HG03457 (cell line): Measurements from ENCODE around the gene BICDL1.

Experiments used
- ATAC-seq: cut with Tn5 transposase; IDR thresholded peaks from one replicate; pipeline ENCODE4 v1.9.1; 2021; ENCODE audit warnings: moderate number of reproducible peaks; ENCODE audit not compliant: unreplicated experiment

Gene BICDL1

DNA sequence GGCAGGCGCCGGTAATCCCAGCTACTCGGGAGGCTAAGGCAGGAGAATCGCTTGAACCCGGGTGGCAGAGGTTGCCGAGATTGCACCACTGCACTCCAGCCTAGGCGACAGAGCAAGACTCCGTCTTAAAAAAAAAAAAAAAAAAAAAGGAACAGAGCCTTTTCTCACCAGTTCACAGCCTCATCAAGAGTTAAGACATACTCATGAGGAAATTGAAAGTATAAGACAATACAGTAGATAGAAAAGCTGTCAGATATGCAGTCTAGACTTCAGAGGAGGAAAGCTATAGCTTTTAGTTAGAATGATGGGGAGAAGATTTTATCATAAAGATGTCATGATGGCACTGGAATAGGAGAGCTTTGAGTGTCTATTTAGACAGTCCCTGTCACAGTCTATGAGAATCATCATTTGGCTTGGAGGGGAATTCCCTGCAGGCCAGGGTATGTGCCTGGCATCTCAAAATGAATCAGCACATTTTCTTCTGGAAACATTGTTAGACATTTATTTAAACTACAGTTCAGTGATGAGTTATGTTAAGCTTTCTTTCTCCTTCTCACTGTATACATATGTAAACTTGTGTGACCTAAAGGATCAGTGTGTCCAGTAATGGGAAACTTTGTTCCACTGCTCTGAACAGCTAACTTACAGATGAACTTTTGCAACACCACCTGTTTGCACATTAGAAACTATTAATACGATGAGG lies 130.4 kb downstream of the BICDL1 start:
- ATAC-seq = peak; percentile 23

DNA sequence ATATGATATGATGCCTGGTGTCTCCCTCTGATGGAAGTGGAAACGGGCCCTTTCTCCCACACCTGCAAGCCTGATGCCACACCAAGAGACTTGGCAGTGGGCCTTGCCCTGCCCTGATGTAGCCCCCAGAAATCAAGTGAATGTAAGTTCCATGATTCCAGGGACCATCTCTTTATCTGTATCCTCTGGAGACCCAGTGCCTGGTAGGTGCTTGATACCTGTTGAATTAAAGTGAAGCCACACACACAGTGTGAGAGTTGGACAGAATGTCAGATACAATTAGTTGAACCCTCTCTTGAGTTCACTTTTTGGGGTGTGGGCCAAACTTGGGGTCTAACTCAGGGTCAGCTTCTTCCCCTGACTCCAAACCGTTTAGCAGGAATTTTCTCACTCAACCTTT lies 132.3 kb downstream of the BICDL1 start:
- no peak for ATAC-seq

DNA sequence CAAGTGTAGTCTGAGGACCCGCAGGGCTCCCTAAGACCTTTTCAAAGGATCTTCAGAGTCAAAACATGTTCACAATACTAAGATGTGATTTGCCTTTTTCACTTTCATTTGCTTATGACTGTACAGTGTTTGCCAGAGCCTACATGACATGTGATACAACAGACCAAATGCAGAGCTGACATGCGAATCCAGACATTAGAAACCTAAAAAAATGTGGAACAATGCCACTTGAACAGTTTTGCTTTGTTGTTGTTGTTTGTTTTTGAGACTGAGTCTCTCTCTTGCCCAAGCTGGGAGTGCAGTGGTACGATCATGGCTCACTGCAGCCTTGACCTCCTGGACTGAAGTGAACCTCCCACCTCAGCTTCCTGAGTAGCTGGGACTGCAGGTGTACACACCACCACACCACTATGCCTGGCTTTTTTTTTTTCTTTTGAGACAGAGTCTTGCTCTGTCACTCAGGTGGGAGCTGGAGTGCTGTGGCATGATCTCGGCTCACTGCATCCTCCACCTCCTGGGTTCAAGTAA lies 132.8 kb downstream of the BICDL1 start:
- peak; percentile 35 for ATAC-seq

DNA sequence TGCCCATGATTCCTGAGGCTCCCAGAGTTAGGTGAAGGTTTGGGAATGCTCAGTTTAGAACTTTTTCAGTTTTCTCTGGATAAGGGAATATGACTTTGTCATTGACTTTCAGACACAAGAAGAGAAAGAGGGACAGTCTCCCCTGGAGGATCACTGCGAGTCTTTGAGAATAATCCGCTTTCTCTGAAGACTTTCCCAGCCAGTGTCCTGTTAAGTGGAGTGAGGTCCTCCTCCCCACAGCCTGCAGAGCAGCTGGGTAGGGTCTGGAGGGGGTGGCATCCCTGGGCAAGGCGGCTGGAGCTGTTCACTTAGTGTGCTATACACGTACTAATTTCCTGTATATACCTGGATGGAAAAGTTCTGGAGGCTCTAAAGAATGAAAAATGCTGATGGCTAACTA lies 136.0 kb downstream of the BICDL1 start:
- ATAC-seq = no peak

DNA sequence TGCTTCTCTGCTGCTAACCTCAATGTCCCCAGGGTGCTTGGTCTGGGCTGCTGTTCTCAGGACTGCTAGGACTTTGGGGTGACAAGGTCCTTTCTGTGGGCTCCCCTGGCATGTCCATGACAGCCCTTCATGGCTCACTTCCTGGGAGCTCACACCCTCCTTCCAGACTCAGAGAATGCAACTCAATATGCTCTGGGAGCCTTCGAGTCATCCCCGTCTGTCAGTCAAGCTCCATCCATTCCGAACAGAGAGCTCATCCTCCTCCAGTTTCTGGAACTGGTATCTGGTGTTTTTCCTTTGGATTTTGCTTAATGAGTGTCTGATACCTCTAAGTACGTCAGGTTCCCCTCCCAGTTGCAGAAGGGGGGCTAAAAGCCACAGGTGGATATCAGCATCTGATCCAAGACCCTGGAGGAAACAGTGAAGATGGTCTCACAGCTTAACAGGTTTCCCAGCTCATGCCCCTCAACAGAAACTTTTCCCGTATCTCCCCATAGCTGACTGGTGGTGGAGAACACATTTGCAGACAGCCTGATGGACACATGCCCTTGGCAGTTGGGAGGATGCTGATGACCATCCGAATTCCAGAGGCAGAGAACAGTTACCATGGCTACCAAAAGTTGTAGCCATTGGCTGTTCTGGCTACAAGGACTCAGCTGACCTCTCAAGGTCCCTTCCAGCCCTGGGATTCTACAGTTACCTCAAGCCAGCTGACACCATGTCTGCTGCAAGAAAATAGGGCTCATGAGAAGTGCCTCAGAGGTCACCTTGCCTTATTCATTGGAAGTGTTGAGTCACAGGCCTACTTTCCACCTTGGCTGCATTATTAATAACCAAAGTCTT lies 137.0 kb downstream of the BICDL1 start:
- ATAC-seq = no peak

DNA sequence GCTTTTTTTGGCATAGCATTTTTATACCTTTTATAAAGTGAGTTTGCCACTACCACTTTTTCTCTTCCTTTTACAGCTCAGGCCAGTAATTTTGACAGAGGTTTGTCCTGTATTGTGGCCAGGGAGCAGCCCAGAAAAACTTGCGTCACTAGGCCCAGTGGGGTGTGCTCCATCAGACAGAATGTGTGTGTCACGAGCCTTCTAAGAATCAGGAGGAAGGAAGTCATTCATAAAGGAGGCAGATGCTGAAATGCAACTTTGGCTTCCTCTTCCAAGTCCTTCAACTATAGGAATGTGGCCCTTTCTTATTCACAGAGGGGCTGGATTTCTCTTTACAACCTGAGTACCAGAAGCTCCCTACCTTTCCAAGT lies 137.6 kb downstream of the BICDL1 start:
- no peak for ATAC-seq

DNA sequence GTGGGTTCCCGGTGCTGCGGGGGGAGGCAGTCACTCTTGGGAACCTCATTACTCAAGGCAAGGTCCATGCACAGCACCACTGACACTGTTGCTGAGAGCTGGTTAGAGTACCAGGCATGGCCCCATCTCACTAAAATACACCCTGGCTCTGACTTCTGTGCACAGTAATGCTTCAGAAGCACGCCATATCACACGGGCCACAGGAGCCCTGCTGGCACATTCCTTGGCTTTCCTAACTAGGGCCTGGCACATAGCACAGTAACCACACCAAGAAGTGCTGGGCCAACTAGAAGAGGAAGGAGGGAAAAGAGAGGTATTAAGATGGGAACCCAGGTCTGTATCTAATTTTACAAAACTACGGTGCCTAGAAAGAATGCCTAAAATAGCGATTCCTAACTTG lies 141.0 kb downstream of the BICDL1 start:
- no peak for ATAC-seq

DNA sequence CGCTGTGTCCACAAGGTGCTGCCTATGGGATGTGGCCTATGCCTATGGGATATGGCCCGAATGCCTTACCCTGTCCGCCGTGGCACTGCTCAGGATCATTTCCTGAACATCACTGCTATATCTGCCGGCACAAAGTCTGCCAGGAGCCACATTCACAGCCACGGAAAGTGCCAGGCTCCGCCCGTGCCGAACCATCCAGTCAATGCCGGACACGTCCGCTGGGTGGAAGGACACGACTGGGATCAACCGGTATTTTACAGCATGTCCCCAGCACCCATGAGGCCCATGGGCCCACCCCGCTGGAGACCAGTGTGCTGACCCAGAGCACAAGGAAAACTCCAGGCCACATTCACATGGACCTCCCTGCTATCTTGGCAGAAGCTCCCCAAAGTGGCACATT lies 142.1 kb downstream of the BICDL1 start:
- no peak for ATAC-seq

DNA sequence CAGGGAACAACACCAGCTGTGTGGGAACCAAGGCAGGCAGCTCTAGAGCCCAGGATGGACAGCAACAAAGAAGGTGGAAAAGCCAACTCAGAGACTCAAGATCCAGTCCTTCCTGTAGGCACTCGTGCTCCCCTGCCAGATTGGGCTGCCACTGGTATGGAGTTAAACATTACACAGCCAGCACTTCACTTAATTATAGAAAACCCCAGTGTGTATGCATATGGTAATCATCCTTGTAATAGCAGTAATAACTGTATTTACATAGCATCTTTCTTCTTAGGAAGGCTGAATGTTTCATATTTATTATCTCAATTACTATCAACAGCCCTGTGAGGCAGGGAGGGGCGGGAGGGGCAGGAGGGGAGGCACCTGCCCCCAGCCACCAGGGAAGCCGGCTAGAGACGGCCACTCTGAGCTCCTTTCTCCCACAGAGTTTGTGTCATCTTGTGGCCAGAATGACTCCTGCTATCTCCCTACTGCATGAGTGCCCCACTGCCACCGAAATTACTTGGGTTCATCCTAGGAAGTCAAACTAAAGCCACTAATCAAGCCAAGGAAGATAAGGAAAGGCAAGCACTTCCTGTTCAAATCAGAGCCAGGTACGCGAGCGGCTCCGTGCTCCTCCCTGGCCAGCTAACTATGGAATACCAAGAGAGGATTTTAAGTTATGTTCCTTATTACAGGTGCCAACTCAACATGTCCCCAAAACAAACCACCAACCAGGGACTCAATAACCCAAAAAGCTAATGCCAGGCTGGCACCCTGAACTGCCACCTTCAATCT lies 143.2 kb downstream of the BICDL1 start:
- ATAC-seq = no peak

DNA sequence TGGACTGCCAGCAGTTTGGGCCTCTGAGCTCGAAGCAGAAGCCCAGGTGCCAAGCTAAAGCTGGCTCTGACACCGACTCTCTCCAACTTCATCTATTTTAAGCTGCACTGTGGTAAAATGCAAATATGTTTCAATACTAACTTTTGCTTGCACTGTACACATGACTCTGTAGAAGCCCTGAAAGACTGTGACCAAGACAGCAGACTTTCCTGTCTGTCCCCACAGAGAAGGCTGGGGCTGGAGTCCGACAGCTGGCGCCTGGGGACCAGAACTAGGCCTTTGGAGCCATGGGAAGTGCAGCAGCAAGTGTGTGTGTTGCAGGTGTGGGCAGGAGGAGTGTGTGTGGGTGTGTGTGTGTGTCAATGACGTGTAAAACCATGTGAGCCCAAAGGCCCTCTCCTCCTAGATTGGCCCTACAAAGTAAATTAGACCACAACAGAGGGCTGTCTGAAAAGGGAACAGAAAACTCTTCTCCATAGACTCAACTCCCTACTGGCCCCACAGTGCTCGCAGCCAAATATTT lies 143.9 kb downstream of the BICDL1 start:
- ATAC-seq = peak; percentile 77

DNA sequence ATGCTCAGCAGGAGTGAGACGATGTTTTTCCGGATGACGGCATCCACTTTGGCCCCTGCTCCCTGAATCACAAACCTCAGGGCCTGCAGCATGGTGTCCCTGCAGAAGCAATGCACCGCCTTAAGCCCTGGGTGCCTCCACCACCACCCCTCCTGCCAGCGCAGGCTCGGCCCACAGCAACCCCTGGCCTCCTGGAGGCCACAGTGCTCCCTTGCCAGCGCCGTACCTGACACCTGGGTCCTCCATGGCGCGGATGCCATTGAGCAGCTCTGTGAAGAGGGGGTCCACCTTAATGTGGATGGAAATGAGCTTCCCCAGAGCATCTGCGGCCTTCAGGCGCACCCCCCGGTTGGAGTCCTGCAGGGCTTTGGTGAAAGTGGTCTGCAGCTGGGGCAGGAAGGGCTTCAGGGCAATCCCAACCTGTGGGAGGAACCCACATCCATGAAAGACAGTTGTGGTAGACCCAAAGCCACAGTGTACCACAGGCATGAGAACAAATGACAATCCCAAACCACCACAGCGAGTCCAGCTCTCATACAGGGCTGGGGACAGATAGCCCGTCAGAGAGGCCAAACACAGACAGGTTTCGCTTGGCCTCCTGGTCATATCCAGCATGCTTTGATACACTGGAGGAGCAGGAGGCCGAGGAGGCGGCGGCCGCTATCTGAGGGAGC lies 145.4 kb downstream of the BICDL1 start:
- ATAC-seq = no peak

DNA sequence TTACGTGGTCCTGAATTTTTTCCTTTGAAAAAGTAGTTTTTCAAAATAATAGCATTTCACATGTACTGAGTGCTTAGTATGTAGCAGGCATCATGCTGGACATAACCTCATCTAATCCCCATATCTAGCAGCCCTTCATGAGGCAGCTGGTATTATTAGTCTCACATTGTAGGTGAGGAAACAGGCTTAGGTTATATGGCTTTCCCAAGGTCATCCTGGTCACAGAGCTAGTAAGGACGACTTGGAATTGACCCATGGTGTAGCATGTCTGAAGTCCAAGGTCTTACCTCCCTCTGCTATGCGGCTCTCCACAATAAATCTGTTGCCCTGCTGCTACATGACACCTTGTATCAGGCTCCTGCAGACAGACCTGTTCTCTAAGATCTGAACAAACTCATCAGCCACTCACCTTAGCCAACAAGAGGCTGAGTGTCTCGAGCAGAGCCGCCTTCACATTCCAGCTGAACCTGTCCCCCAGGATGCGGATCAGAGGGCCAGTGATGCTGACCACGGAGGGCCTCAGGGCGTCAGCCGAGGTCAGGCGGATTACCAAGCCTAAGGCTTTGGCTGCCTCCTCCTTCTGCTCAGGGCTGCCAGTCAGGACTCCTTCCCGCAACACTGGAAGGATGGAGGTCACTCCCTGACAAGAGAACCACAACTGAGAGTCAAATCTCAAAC lies 147.2 kb downstream of the BICDL1 start:
- ATAC-seq = no peak

DNA sequence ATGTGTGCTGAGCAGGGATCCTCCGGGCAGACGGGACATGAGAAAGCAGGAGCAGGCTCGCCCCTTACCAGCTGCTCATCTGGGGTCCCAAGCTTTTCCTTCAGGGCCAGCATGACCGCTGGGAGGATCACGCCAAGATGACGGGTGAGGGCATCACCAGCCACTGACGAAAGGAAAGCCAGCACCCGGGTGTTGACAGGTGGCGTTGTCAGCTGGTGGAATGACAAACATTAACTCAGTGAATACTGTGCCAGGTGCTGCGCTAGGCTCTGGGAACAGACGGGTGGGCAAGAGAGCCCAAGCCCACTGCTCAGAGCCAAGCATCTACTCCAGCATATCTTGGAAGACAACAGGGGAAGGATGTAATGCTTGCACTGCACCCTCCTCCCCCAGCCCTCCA lies 148.8 kb downstream of the BICDL1 start:
- ATAC-seq = no peak

DNA sequence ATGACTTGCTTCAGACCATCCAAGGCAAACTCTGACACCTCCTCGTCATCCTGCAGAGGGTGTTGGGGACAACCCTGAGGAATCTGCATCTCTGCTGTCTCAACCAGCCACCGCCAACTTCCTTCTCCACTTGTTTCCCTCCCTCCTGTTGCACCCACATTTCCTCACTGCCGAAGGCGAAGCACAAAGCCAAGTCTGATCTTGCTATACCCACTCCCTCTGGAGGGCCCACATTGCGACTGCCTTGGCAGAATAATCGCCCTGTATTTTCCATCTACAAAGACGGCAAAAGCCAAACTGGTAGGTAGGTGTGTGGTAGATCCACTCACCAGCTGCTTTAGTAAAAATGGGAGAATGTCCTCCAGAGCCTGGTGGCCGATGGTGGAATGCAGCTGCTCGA lies 149.3 kb downstream of the BICDL1 start:
- no peak for ATAC-seq

DNA sequence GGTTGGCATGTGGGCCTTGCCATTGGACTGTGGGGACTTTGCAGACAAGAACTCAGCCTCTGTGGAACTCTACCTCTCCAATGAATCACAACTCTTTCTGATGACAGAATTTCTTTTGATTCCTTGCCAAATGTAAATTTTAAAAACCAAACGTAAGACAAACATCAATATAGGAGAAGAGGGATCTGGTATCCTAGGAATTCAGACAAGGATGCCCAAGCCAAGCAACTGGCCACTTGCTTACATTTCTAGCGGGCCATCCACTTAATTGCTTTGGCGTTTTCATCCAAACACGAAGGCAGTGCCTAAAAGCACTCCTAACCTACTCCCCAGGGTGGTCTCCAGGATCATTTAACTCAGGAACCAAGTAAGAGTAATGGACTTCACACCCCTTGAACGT lies 150.9 kb downstream of the BICDL1 start:
- no peak for ATAC-seq

DNA sequence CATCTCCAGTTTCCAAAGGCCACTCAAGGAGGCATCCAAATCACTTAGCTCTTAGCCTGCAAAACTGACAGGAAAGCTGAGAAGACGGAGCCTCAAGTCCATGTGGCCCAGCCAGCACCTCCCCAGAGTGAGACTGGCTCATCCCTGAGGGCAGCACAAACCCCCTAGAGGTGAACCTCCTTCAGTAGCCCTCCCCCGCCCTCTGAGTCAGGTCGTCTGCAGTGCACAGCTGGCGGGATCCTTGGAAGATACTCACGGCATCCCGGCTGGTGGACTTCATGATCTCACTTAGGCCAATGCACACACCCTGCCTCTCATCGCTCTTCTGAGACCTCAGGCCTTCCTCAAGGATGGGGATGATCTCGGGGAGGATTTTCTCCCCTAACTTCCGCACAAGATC lies 151.6 kb downstream of the BICDL1 start:
- ATAC-seq = no peak

DNA sequence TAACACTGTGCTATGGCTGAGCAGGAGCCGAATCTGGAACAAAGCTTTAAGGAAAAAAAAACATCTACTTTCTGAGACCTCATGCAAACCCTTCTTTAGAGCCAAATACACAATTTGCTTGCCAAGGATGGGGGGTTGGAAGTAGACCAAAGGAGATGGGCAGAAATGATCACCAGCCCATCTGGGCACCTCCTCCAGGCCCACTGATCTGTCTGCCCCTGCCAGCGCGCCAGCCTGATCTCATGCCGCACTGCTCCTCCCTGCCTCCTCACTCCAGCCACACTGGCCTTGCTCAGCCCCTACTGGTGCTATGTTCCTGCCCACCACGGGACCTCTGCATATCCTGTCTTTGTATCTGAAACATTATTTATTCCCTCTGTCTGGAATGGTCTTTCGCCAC lies 152.3 kb downstream of the BICDL1 start:
- no peak for ATAC-seq

DNA sequence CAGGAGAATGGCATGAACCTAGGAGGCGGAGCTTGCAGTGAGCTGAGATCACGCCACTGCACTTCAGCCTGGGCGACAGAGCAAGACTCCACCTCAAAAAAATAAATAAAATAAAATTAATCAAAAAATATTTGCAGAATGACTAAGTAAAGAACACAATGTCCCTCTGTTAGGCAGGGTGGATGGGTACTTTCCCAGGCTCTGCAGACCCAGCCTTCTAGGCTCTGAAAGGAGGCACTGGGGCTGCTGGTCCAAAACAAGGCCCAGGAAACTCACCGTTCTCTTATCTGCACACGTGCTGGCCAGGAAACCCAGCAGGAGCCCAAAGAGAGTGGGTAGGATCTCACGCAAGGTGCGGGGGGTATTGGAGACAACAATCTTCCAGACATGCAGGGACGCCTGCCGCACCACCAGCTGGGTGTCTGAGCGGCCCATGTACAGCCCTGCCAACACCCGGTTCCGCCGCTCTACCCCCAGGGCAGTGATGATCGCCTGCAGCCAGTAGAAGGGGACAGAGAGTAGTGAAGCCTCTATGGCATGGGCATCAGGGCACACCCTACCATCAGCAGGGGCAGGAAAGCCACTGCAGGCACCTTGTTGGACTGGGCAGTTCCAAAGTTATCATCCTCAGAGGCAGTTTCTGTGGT lies 153.3 kb downstream of the BICDL1 start:
- ATAC-seq = no peak
